ENCODE measurements around the gene AUTS2.
"Not testable (repeated sequence)": the region's sequence is repeated elsewhere in the genome, so short reads cannot be mapped to it uniquely, and the experiment has no call there.

Gene AUTS2

GRCh38 chr7:70578131-70578530, 979.9 kb downstream of the AUTS2 start:
- no peak for DNase-seq (ENCODE audit: low spot score)

- DNase-seq (ENCODE audit: low spot score), result no peak
Observed at GRCh38 chr7:70579397-70580097, 981.3 kb downstream of the AUTS2 start.

- no peak for DNase-seq (ENCODE audit: low spot score)
Observed at GRCh38 chr7:70580161-70580560, 981.9 kb downstream of the AUTS2 start.

- no peak for DNase-seq (ENCODE audit: low spot score)
Observed at GRCh38 chr7:70582927-70583895, 984.9 kb downstream of the AUTS2 start.

GRCh38 chr7:70583965-70584883, 985.9 kb downstream of the AUTS2 start:
- DNase-seq (ENCODE audit: low spot score), result no peak

GRCh38 chr7:70585071-70585470, 986.8 kb downstream of the AUTS2 start:
- no peak for DNase-seq (ENCODE audit: low spot score)

GRCh38 chr7:70586822-70587221, 988.5 kb downstream of the AUTS2 start:
- no peak for DNase-seq (ENCODE audit: low spot score)

GRCh38 chr7:70587739-70588138, 989.5 kb downstream of the AUTS2 start:
- no peak for DNase-seq (ENCODE audit: low spot score)

GRCh38 chr7:70588191-70588921, 990.1 kb downstream of the AUTS2 start:
- no peak for DNase-seq (ENCODE audit: low spot score)

GRCh38 chr7:70589010-70589409, 990.7 kb downstream of the AUTS2 start:
- no peak for DNase-seq (ENCODE audit: low spot score)

GRCh38 chr7:70589590-70589989, 991.3 kb downstream of the AUTS2 start:
- no peak for DNase-seq (ENCODE audit: low spot score)

- no peak for DNase-seq (ENCODE audit: low spot score)
Observed at GRCh38 chr7:70590126-70590854, 992.0 kb downstream of the AUTS2 start.

GRCh38 chr7:70591643-70592042, 993.4 kb downstream of the AUTS2 start:
- DNase-seq (ENCODE audit: low spot score), result no peak

GRCh38 chr7:70592171-70592570, 993.9 kb downstream of the AUTS2 start:
- DNase-seq (ENCODE audit: low spot score), result no peak

GRCh38 chr7:70594170-70594569, 995.9 kb downstream of the AUTS2 start:
- DNase-seq (ENCODE audit: low spot score), result no peak

- not testable (repeated sequence) for DNase-seq (ENCODE audit: low spot score)
Observed at GRCh38 chr7:70594885-70595284, 996.6 kb downstream of the AUTS2 start.

GRCh38 chr7:70595370-70595754, 997.1 kb downstream of the AUTS2 start:
- no peak for DNase-seq (ENCODE audit: low spot score)

- no peak for DNase-seq (ENCODE audit: low spot score)
Observed at GRCh38 chr7:70595755-70596597, 997.7 kb downstream of the AUTS2 start.

- DNase-seq (ENCODE audit: low spot score), result no peak
Observed at GRCh38 chr7:70596598-70596913, 998.3 kb downstream of the AUTS2 start.

GRCh38 chr7:70597066-70597465, 998.8 kb downstream of the AUTS2 start:
- DNase-seq (ENCODE audit: low spot score), result no peak
